ENCODE measurements around the gene PON2.

DNA sequence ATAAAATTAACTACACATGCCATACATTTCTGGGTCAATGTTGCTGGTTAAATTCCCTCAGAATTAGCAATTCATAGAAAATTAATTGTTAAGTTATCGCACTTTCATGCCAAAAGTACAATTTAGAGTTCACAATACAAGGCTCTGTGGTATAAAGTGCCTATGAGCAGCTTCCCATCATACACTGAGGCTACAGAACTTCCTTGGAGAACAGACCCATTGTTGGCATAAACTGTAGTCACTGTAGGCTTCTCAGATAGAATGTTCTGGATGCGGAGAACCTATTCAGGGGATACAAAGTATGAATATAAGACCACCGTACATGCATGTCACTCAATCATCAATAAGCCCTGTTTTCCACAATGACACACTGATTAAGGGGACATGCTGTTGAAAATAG is 29.6 kb downstream of the PON2 start:
- TF ChIP-seq CTCF (optimal IDR thresholded peaks at IDR 0.05 in 1 of 3, IDR thresholded peaks at IDR 0.05 in 1 of 3, conservative IDR thresholded peaks at IDR 0.05 in 1 of 3; ENCODE audit: extremely low read depth in 1 of 3, insufficient read depth in 2 of 3, low read length in 3 of 3) (no peak), EZH2 (IDR thresholded peaks at IDR 0.05; ENCODE audit: low read length) (no peak)

All from keratinocyte (primary cell).